Thoracic aorta (tissue), 2 donors: ENCODE results near the gene PLA2G3. TPM values are rescaled to one million over a fixed set of nuclear protein-coding genes. Genes with fewer than 3 reads are reported as not detected.
"Not testable (repeated sequence)": the region's sequence is repeated elsewhere in the genome, so short reads cannot be mapped to it uniquely, and the experiment has no call there.

Experiments used
- ATAC-seq: fragments of 150-250 bp; one replicate; pipeline ENCODE4 v1.8.0; 2017; ENCODE audit warnings: low read depth; ENCODE audit not compliant: insufficient number of reproducible peaks, low FRiP score
- DNase-seq: peaks from one replicate; pipeline ENCODE4 v3.0.0-alpha.2; 2020; ENCODE audit warnings: low spot score
- H3K27ac ChIP-seq, 2 donors: fragments of 200-600 bp; sonication (generic); 1 replicate in 1 of 2; 2 replicates in 1 of 2; pipeline ENCODE4 v1.5.1; 2016; ENCODE audit warnings: mild to moderate bottlenecking in 2 of 2, moderate library complexity in 2 of 2
- H3K27me3 ChIP-seq: fragments of 200-600 bp; sonication (generic); replicated peaks from 2 replicates; pipeline ENCODE4 v1.6.0; 2016; ENCODE audit warnings: mild to moderate bottlenecking; ENCODE audit not compliant: insufficient read depth
- H3K36me3 ChIP-seq: fragments of 200-600 bp; sonication (generic); one replicate; pipeline ENCODE4 v1.5.1; 2016
- H3K4me1 ChIP-seq, 2 donors: fragments of 200-600 bp; sonication (generic); 1 replicate in 1 of 2; 2 replicates in 1 of 2; pipeline versions ENCODE4 v1.5.1 to v1.6.0; 2016; ENCODE audit warnings: low read depth in 2 of 2, mild to moderate bottlenecking in 1 of 2; ENCODE audit not compliant: control insufficient read depth in 1 of 2
- H3K4me3 ChIP-seq: fragments of 200-600 bp; sonication (generic); 2 replicates; pipeline ENCODE4 v1.5.1; 2016; ENCODE audit warnings: mild to moderate bottlenecking
- H3K9me3 ChIP-seq: fragments of 200-600 bp; sonication (generic); 2 replicates; pipeline ENCODE4 v1.5.1; 2016
- total RNA-seq, 2 donors: library from RNA; depleted of rRNA; stranded (reverse); fragments of >200 nt; gene quantifications; one replicate each; pipeline versions ENCODE4 v1.1.0 to v1.2.3, GENCODE V29; 2016
- TF ChIP-seq, protein P1 (sequence below): fragments of 200-600 bp; sonication (generic); IDR thresholded peaks from one replicate; pipeline ENCODE4 v1.5.1; 2019; ENCODE audit warnings: antibody characterized with exemption

The PLA2G3 gene
- total RNA-seq, 2 donors from 2014 or later, result not detected

DNA sequence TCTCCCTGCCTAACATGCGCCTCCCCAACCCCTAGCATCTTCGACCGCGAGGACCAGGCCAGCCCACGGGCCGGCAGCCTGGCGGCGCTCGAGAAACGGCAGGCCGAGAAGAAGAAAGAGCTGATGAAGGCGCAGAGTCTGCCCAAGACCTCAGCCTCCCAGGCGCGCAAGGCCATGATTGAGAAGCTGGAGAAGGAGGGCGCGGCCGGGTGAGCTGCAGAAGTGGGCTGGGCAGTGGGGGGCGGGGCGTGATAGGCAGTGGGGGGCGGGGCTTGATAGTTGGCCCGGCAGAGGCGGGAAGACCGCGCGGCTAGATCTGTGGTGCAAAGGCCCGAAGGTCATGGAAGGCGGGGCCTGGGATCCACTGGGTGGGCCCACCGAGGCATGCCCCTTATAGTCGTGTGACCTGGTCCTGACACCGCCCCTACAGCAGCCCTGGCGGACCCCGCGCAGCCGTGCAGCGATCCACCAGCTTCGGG, 41.6 kb downstream of the PLA2G3 start:
- peaks cover 51 to 95% of the 10 kb centered on the region in 2 donors for H3K4me1 ChIP-seq
- DNase-seq, result no peak
- no peak for ATAC-seq

DNA sequence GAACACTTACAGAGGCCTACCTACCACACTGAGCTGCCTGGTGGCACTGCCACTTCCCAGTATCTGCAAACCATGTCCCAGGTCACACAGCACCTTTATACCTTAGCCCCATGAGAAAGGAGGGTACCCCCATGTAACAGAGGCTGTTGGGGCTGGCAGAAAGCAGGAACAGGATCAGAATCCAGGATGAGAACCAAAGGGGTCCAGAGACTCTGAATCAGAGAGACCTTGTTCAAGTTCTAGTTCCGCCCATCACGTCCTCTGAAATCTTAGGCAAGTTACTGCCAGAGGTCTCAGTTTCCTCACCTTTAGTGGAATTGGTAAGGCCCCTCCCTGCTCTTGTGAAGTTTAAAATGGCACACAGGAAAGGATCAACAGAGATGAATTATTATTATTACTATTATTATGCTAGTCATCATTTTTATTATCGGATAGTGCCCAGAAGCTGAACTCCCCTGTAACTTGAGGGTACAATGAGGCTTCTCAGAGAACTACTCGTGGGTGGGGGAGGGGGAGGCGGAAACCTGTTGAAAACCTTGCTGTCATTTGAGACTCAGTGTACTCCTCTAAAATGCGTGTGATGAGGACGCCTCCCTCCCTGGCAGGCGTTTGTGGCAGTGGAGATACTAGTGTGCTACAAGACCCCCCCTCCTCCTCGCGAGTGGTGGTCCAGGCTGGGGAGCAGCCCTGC, 42.2 kb downstream of the PLA2G3 start:
- no peak overlapping the region for H3K4me3 ChIP-seq
- H3K4me1 ChIP-seq, result peaks cover 50 to 95% of the 10 kb centered on the region in 2 donors
- H3K27me3 ChIP-seq, result no peaks in the 10 kb centered on the region
- H3K9me3 ChIP-seq, result no peaks in the 10 kb centered on the region
- peak overlapping the region; percentile 76 to 99 for H3K27ac ChIP-seq
- TF ChIP-seq, protein P1, sequence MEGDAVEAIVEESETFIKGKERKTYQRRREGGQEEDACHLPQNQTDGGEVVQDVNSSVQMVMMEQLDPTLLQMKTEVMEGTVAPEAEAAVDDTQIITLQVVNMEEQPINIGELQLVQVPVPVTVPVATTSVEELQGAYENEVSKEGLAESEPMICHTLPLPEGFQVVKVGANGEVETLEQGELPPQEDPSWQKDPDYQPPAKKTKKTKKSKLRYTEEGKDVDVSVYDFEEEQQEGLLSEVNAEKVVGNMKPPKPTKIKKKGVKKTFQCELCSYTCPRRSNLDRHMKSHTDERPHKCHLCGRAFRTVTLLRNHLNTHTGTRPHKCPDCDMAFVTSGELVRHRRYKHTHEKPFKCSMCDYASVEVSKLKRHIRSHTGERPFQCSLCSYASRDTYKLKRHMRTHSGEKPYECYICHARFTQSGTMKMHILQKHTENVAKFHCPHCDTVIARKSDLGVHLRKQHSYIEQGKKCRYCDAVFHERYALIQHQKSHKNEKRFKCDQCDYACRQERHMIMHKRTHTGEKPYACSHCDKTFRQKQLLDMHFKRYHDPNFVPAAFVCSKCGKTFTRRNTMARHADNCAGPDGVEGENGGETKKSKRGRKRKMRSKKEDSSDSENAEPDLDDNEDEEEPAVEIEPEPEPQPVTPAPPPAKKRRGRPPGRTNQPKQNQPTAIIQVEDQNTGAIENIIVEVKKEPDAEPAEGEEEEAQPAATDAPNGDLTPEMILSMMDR, result no peak
- H3K36me3 ChIP-seq, result peaks cover 74% of the 10 kb centered on the region
- DNase-seq, result no peak
- ATAC-seq, result no peak

More for the DNA sequence above, 41.6 kb downstream of the PLA2G3 start:
- TF ChIP-seq, protein P1, result no peak
- peaks cover 69% of the 10 kb centered on the region for H3K36me3 ChIP-seq
- H3K9me3 ChIP-seq, result no peaks in the 10 kb centered on the region
- H3K4me3 ChIP-seq, result no peak overlapping the region
- no peaks in the 10 kb centered on the region for H3K27me3 ChIP-seq
- peak overlapping the region; percentile 76 to 99 for H3K27ac ChIP-seq

DNA sequence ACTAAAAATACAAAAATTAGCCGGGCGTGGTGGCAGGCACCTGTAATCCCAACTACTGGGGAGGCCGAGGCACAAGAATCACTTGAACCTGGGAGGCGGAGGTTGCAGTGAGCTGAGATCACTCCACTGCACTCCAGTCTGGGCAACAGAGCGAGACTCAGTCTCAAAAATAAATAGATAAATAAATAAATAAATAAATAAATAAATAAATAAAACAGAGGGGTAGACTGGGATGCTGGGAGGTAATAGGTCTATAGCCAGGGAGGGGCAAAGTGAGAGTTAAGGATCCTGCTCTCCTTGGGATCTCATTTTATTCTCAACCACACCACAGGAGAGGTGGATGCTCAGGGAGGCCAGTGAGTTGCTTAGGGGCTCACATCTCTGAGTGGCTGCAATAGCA, 42.8 kb downstream of the PLA2G3 start:
- not testable (repeated sequence) for H3K27me3 ChIP-seq, ATAC-seq, H3K4me3 ChIP-seq, DNase-seq, H3K9me3 ChIP-seq
- H3K27ac ChIP-seq, result peak overlapping the region; percentile 76 to 99
- H3K4me1 ChIP-seq, result peaks cover 47 to 95% of the 10 kb centered on the region in 2 donors
- peaks cover 74% of the 10 kb centered on the region for H3K36me3 ChIP-seq

DNA sequence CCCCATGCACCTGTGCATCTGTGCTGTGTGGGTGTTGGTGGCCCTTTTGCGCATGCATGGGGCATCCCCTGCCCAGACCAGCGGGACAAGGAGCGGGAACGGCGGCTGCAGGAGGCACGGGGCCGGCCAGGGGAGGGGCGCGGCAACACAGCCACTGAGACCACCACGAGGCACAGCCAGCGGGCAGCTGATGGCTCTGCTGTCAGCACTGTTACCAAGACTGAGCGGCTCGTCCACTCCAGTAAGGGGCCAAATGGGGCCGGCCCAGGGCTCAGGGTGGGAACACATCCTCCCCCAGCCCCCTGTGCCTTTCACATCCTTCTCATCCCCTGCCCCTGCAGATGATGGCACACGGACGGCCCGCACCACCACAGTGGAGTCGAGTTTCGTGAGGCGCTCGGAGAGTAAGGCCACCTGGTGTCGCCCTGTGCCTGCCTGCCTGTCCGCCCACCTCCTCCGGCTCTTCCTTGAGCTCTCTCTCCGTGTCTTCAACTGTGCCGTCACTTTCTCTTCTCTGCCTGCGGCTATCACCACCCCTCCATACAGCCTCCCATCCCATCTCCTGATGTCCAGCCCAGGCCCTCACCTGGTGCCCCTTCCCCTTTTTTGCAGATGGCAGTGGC, 43.5 kb downstream of the PLA2G3 start:
- no peak overlapping the region for H3K4me3 ChIP-seq

DNA sequence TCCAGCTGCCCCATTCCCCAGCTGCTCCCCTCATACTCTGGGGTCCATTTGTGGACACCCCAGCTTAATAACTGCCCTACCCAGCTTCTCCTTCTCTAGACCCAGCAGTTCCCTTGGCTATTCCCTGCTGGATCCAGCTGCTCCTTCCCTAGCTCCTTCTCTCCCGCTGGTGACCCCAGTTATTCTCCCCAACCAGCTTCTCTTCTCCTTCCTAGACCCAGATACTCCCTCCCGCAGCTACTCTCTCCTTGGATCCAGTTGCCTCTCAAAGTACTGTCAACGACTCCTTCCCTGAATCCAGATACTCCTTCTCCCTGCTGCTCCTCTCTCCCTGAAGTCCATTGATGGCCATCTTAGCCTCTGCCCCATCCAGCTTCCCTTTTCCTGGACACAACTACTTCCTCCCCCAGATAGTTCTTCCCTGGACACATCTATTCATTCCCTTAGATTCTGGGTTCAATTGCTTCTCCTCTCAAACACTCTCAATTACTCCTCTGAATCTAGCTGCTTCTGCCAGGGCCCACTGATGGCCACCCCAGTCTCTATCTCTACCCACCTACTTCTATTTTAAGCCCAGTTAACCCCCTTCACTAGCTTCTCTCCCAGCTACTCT, 44.6 kb downstream of the PLA2G3 start:
- DNase-seq (no peak), ATAC-seq (no peak)
- Histone ChIP-seq H3K4me1 (peaks cover 30 to 95% of the 10 kb centered on the region in 2 donors), H3K27me3 (no peaks in the 10 kb centered on the region), H3K27ac (peak overlapping the region; percentile 76 to 99), H3K4me3 (no peak overlapping the region), H3K36me3 (peaks cover 85% of the 10 kb centered on the region), H3K9me3 (no peaks in the 10 kb centered on the region)
- TF ChIP-seq, protein P1, result no peak

More for the DNA sequence above, 43.5 kb downstream of the PLA2G3 start:
- Histone ChIP-seq H3K4me1 (peaks cover 40 to 95% of the 10 kb centered on the region in 2 donors), H3K27ac (peak overlapping the region; percentile 76 to 99), H3K9me3 (no peaks in the 10 kb centered on the region), H3K36me3 (peaks cover 80% of the 10 kb centered on the region), H3K27me3 (no peaks in the 10 kb centered on the region)
- DNase-seq (no peak), ATAC-seq (no peak)
- TF ChIP-seq, protein P1, result no peak
